GM21825 (cell line): ENCODE results near the gene OSBPL9.
"Not testable (repeated sequence)": the region's sequence is repeated elsewhere in the genome, so short reads cannot be mapped to it uniquely, and the experiment has no call there.

Source experiments
- ATAC-seq: cut with Tn5 transposase; IDR thresholded peaks from one replicate; pipeline ENCODE4 v1.9.1; 2021; ENCODE audit warnings: mild to moderate bottlenecking, moderate library complexity; ENCODE audit not compliant: unreplicated experiment

Gene OSBPL9

GRCh38 chr1:51605961-51606723 is 10.8 kb upstream of the OSBPL9 start:
- no peak for ATAC-seq

- no peak for ATAC-seq
Observed at GRCh38 chr1:51607681-51608095, 9.2 kb upstream of the OSBPL9 start.

GRCh38 chr1:51610104-51610503 is 6.8 kb upstream of the OSBPL9 start:
- ATAC-seq: not testable (repeated sequence)

GRCh38 chr1:51610637-51611036 is 6.3 kb upstream of the OSBPL9 start:
- ATAC-seq: no peak

GRCh38 chr1:51612447-51612961 is 4.4 kb upstream of the OSBPL9 start:
- no peak for ATAC-seq

- ATAC-seq: no peak
Observed at GRCh38 chr1:51615780-51616291, 1.1 kb upstream of the OSBPL9 start.

GRCh38 chr1:51616490-51616889 is 402 bp upstream of the OSBPL9 start:
- no peak for ATAC-seq

- no peak for ATAC-seq
Observed at GRCh38 chr1:51618715-51619114, 1.8 kb downstream of the OSBPL9 start.

- no peak for ATAC-seq
Observed at GRCh38 chr1:51620470-51620869, 3.6 kb downstream of the OSBPL9 start.

GRCh38 chr1:51621161-51621560 is 4.3 kb downstream of the OSBPL9 start:
- ATAC-seq: no peak

GRCh38 chr1:51621841-51622454 is 5.1 kb downstream of the OSBPL9 start:
- no peak for ATAC-seq

- no peak for ATAC-seq
Observed at GRCh38 chr1:51622455-51622913, 5.6 kb downstream of the OSBPL9 start.

- ATAC-seq: no peak
Observed at GRCh38 chr1:51623025-51623424, 6.1 kb downstream of the OSBPL9 start.

GRCh38 chr1:51623450-51623849 is 6.6 kb downstream of the OSBPL9 start:
- ATAC-seq: no peak

- ATAC-seq: no peak
Observed at GRCh38 chr1:51624855-51625254, 8.0 kb downstream of the OSBPL9 start.

- no peak for ATAC-seq
Observed at GRCh38 chr1:51627672-51628071, 10.8 kb downstream of the OSBPL9 start.

GRCh38 chr1:51628715-51629590 is 12.1 kb downstream of the OSBPL9 start:
- no peak for ATAC-seq

- ATAC-seq: no peak
Observed at GRCh38 chr1:51629918-51630317, 13.0 kb downstream of the OSBPL9 start.

GRCh38 chr1:51630393-51630792 is 13.5 kb downstream of the OSBPL9 start:
- ATAC-seq: no peak

- no peak for ATAC-seq
Observed at GRCh38 chr1:51630922-51631321, 14.0 kb downstream of the OSBPL9 start.

- no peak for ATAC-seq
Observed at GRCh38 chr1:51631747-51632146, 14.9 kb downstream of the OSBPL9 start.
